ENCODE measurements around the gene ACD. TPM values are rescaled to one million over a fixed set of nuclear protein-coding genes. Genes with fewer than 3 reads are reported as not detected.

Gene ACD
- total RNA-seq, 1 donor from 2014 or later, result 27.1 TPM

DNA sequence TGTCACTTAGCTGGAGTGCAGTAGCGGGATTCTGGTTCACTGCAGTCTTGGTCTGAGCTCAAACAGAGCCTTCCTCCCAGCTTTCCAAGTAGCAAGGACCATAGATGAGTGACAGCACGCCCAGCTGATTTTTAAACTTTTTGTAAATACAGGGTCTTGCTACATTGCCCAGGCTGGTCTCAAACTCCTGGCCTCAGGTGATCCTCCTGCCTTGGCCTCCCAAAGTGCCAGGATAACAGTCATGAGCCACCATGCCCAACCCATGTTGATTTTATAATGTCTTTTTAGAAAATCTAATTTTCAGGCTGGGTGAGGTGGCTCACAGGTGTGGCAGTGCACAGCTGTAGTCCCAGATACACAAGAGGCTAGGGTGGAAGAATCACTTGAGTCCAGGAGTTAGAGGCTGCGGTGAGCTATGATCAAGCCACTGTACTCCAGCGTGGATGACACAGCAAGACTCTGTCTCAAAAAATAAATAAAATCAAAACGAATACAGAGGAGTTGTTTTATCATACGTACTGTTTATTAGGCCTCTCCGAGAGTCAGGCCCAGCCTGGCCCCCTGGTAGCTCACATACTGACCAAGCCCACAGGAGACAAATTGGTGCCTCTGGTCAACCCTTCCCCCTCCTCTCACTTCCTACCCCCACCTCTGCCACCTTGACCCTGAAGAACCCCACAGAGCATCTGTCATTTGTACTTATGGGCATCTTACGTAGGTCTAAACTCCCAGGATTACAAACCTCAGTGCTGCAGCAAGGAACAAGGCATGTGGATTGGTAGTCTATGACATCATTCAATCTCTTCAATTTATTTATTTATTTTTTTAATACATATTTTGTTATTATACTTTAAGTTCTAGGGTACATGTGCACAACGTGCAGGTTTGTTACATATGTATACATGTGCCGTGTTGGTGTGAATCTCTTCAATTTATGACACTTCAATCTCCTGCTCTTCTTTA, 20.2 kb upstream of the ACD start:
- Mint-ChIP-seq H3K27ac (ENCODE audit: unreplicated experiment) (no peak overlapping the region), H3K27me3 (ENCODE audit: unreplicated experiment) (no peaks in the 10 kb centered on the region), H3K4me3 (ENCODE audit: unreplicated experiment) (no peak overlapping the region), H3K9me3 (ENCODE audit: unreplicated experiment) (no peaks in the 10 kb centered on the region), H3K4me1 (ENCODE audit: unreplicated experiment) (peaks cover 4% of the 10 kb centered on the region), H3K36me3 (ENCODE audit: low read depth, unreplicated experiment) (peaks cover 8% of the 10 kb centered on the region)
- no peak for DNase-seq (ENCODE audit: low spot score)
- TF ChIP-seq CTCF (IDR thresholded peaks at IDR 0.05; ENCODE audit: unreplicated experiment), result no peak

DNA sequence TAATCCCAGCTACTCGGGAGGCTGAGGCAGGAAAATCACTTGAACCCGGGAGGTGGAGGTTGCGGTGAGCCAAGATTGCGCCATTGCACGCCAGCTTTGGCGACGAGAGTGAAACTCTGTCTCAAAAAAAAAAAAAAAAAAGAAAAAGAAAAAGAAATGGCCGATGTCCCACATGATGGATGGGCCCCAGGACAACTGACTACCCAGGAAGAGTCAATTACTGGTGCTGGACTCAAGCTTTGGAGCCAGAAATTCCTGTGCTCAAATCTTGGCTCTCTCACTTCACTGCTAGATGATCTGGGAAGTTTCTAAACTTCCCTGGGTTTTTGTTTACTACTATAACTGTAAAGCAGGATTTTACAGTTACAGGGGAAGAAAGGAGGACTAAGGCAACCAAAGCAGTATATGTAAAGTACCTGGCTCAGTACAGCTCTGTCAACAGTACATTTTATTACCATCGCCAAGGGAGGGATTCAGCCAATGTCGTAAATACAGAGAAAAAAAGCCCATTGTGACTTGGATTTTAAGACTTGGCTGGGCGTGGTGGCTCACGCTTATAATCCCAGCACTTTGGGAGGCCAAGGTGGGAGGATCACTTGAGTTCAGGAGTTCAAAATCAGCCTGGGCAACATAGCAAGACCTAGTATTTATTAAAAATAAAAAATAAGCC, 18.4 kb upstream of the ACD start:
- Mint-ChIP-seq H3K27ac (ENCODE audit: unreplicated experiment) (no peak overlapping the region), H3K9me3 (ENCODE audit: unreplicated experiment) (no peaks in the 10 kb centered on the region), H3K4me1 (ENCODE audit: unreplicated experiment) (peaks cover 12% of the 10 kb centered on the region), H3K27me3 (ENCODE audit: unreplicated experiment) (no peaks in the 10 kb centered on the region), H3K36me3 (ENCODE audit: low read depth, unreplicated experiment) (peaks cover 4% of the 10 kb centered on the region), H3K4me3 (ENCODE audit: unreplicated experiment) (no peak overlapping the region)
- TF ChIP-seq CTCF (IDR thresholded peaks at IDR 0.05; ENCODE audit: unreplicated experiment), result no peak
- DNase-seq (ENCODE audit: low spot score), result no peak

DNA sequence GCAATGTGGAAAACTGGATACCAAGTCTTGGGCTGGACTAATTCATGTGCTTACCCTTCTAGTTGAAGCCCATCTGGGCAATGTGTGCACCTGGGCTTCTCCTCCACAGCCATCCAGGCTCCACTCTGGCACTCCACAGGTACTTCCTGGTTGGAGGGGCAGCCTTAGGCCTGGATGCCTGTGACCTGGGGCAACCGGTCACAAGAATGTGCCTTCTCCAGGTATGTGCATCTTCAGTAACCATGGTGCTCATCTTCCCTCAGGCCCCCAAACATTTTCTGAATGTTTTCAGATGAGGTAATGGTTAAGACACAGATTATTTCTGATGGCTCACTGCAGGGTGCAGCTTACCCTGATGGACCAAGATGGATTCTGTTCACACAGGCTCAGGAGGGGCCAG, 17.7 kb upstream of the ACD start:
- Mint-ChIP-seq H3K4me1 (ENCODE audit: unreplicated experiment) (peaks cover 15% of the 10 kb centered on the region), H3K27me3 (ENCODE audit: unreplicated experiment) (no peaks in the 10 kb centered on the region), H3K4me3 (ENCODE audit: unreplicated experiment) (no peak overlapping the region), H3K27ac (ENCODE audit: unreplicated experiment) (no peak overlapping the region), H3K9me3 (ENCODE audit: unreplicated experiment) (no peaks in the 10 kb centered on the region), H3K36me3 (ENCODE audit: low read depth, unreplicated experiment) (no peaks in the 10 kb centered on the region)
- no peak for DNase-seq (ENCODE audit: low spot score)
- no peak for TF ChIP-seq CTCF (IDR thresholded peaks at IDR 0.05; ENCODE audit: unreplicated experiment)

DNA sequence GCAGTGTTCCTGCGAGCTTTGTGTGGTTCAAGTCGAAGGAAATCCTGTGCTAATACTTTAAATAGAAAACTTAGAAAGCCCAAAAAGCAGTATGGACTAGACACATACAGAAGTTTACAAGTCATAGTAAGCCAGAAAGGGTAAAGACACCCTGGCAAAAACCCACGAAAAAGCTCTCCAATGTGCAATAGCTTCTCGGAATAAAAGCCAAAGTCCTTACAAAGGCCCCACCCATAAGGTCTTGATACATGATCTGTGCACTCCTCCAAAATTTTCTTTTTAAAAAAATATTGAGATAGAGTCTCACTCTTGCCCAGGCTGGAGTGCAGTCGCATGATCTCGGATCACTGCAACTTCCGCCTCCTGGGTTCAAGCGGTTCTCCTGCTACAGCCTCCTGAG, 16.9 kb upstream of the ACD start:
- peaks cover 20% of the 10 kb centered on the region for H3K4me1 Mint-ChIP-seq (ENCODE audit: unreplicated experiment)
- DNase-seq (ENCODE audit: low spot score), result no peak
- H3K36me3 Mint-ChIP-seq (ENCODE audit: low read depth, unreplicated experiment), result peaks cover 4% of the 10 kb centered on the region
- no peaks in the 10 kb centered on the region for H3K27me3 Mint-ChIP-seq (ENCODE audit: unreplicated experiment)
- TF ChIP-seq CTCF (IDR thresholded peaks at IDR 0.05; ENCODE audit: unreplicated experiment), result no peak
- no peak overlapping the region for H3K4me3 Mint-ChIP-seq (ENCODE audit: unreplicated experiment)
- no peak overlapping the region for H3K27ac Mint-ChIP-seq (ENCODE audit: unreplicated experiment)
- H3K9me3 Mint-ChIP-seq (ENCODE audit: unreplicated experiment), result no peaks in the 10 kb centered on the region

GRCh38 chr16:67676516-67676915, 16.5 kb upstream of the ACD start:
- no peak for TF ChIP-seq CTCF (IDR thresholded peaks at IDR 0.05; ENCODE audit: unreplicated experiment)
- no peak for DNase-seq (ENCODE audit: low spot score)
- Mint-ChIP-seq H3K4me1 (ENCODE audit: unreplicated experiment) (peaks cover 20% of the 10 kb centered on the region), H3K9me3 (ENCODE audit: unreplicated experiment) (no peaks in the 10 kb centered on the region), H3K27me3 (ENCODE audit: unreplicated experiment) (no peaks in the 10 kb centered on the region), H3K27ac (ENCODE audit: unreplicated experiment) (no peak overlapping the region), H3K36me3 (ENCODE audit: low read depth, unreplicated experiment) (peaks cover 4% of the 10 kb centered on the region), H3K4me3 (ENCODE audit: unreplicated experiment) (no peak overlapping the region)

Data from endothelial cell (in vitro differentiated cells).